HUES64 (cell line): ENCODE results near the gene SH3TC1.

Source experiments
- H3K27ac ChIP-seq: 2 replicates; pipeline ENCODE4 v1.7.0; 2013; ENCODE audit warnings: low read depth, low read length, inconsistent platforms
- H3K27me3 ChIP-seq: 2 replicates; pipeline ENCODE4 v1.6.1; 2013; ENCODE audit warnings: mild to moderate bottlenecking, low read length; ENCODE audit not compliant: insufficient read depth
- H3K36me3 ChIP-seq: 2 replicates; pipeline ENCODE4 v1.6.1; 2013; ENCODE audit warnings: mild to moderate bottlenecking, low read length; ENCODE audit not compliant: insufficient read depth
- H3K4me1 ChIP-seq: 2 replicates; pipeline ENCODE4 v1.6.1; 2013; ENCODE audit warnings: mild to moderate bottlenecking, low read length, moderate library complexity; ENCODE audit not compliant: insufficient read depth
- H3K4me3 ChIP-seq: 2 replicates; pipeline ENCODE4 v1.5.1; 2013; ENCODE audit warnings: mild to moderate bottlenecking, low read length, moderate library complexity
- H3K9ac ChIP-seq: 2 replicates; pipeline ENCODE4 v1.6.1; 2013; ENCODE audit warnings: mild to moderate bottlenecking, low read depth, low read length
- H3K9me3 ChIP-seq: 2 replicates; pipeline ENCODE4 v1.6.1; 2013; ENCODE audit warnings: low read depth, low read length; ENCODE audit not compliant: insufficient read depth
- WGBS: fragments of 150-250, 120-280 bp; methylation state at CpG from one replicate; pipeline ENCODE4 v1.1.7; 2013; ENCODE audit warnings: missing lambda C conversion rate; 5-methylcytosine and 5-hydroxymethylcytosine counted together

The SH3TC1 gene

DNA sequence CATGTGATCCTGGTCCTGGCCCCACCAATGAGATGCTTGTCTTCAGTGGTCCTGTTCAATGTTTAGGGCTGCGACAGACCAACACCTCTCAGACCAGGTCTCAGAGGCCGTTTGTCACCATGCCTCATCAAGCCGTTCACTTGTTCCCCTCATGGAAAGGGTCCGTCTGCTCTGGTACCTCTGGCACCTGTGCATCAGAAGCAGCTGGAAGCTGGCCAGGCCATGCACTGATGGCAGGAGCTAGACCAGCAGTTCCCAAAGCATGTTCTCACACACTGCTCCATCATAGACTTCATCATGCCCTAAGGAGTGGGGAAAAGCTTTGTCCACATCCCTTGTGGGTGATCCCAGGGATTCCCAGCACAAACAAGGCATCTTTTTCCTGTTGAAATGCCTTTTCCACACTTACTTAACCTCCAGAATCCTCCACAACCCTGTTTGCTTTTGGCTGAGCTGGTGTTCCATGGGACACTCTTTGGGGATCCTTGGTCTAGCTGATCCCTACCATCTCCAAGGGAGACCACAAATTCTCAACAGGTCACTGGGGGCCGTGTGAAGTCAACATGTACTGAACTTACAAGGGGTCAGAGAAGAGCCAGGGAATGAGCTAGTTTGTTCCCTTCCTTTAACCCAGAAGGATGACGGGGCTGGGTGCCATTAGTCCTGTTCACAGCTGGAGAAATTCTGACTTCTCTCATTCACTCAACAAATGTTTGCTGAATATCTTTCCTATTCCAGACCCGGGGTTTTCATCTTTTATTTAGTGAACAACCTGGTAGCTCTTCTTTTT is 21.8 kb downstream of the SH3TC1 start:
- no peak overlapping the region for H3K27ac ChIP-seq
- no peaks in the 10 kb centered on the region for H3K27me3 ChIP-seq
- peaks cover 10% of the 10 kb centered on the region; the same call in 1 of the 2 replicates for H3K4me1 ChIP-seq
- H3K9me3 ChIP-seq: no peaks in the 10 kb centered on the region
- H3K9ac ChIP-seq: no peak overlapping the region
- no peak overlapping the region for H3K4me3 ChIP-seq
- no peaks in the 10 kb centered on the region for H3K36me3 ChIP-seq
- WGBS: 93% methylated on average over 7 of the region's 7 CpGs

DNA sequence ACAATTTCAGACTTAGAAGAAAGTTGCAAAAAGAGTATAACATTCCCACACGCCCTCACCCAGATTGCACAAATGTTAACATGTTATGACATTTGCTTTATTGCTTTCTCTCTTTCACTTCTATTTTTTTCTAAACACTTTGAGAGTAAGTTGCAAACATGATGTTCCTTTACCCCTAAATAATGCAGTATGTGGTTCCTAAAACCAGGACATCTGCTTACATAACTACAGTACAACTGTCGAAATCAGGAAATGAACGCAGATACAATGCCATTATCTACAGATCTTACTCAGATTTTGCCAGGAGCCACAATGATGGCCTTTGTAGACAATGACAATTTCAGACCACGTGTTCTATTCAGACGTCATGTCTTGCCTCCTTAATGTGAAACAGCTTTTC is 22.4 kb downstream of the SH3TC1 start:
- no peaks in the 10 kb centered on the region for H3K36me3 ChIP-seq
- H3K9ac ChIP-seq: no peak overlapping the region
- H3K27me3 ChIP-seq: no peaks in the 10 kb centered on the region
- no peaks in the 10 kb centered on the region for H3K9me3 ChIP-seq
- H3K27ac ChIP-seq: no peak overlapping the region
- H3K4me3 ChIP-seq: no peak overlapping the region
- 92% methylated on average over 5 of the region's 5 CpGs for WGBS
- peaks cover 16% of the 10 kb centered on the region; the same call in 1 of the 2 replicates for H3K4me1 ChIP-seq

DNA sequence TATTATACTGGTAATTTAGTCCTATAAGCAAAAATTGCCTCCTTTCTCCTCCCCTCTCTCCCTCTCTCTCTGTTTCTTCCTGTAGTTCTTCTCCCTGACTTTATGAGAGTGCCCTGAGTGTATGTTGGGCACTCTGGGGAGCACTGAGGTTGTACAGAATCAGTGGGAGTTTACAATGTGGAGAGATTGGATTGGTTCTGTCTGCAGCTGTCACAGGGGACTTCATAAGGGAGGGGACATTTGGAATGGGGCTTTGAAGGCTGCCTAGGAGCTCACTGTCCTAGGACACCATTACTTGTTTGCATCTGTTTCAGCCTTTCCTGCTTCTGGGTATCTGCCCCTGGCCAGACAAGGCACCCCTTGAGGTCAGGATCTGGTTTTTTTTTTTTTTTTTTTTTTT is 22.9 kb downstream of the SH3TC1 start:
- no peak overlapping the region for H3K9ac ChIP-seq
- no peak overlapping the region for H3K4me3 ChIP-seq
- no peaks in the 10 kb centered on the region for H3K36me3 ChIP-seq
- H3K27me3 ChIP-seq: no peaks in the 10 kb centered on the region
- H3K4me1 ChIP-seq: peaks cover 18% of the 10 kb centered on the region; the same call in 1 of the 2 replicates
- H3K9me3 ChIP-seq: no peaks in the 10 kb centered on the region
- H3K27ac ChIP-seq: no peak overlapping the region

DNA sequence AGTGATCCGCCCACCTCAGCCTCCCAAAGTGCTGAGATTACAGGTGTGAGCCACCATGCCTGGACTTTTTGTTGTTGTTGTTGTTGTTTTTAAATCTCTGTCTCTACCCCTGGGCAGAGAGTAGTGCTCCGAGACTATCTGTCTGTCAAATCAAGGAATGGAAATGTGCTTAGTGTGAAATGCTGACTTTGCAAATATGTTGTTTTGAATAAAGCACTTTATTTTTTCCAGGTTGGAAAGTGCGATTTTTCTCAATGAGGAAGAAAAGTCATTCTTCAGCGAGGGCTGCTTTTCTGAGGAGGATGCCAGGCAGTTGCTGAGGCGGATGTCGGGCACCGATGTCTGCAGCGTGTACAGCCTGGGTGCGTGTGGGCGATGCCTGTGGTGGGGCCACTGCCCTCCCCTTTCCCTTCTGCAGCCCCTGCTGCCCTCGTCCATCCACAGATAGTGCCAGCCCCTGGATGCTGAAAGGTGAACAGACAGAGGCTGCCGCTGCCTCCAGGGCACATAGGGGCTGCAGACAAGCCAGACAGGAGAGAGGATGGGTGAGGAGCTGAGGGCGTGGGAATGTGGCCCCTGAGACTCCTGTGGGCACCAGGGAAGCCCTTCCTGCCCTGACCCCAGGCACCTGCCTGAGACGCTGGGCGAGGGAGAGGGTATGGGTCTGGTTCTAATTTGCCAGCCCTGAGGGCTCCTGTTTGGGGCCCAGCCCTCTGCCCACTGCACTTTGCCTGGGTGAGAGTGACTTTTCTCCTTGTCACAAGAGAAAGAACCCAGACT is 23.7 kb downstream of the SH3TC1 start:
- Histone ChIP-seq H3K27ac (no peak overlapping the region), H3K9ac (no peak overlapping the region), H3K36me3 (no peaks in the 10 kb centered on the region), H3K4me3 (no peak overlapping the region), H3K4me1 (peaks cover 18% of the 10 kb centered on the region; the same call in 1 of the 2 replicates), H3K9me3 (no peaks in the 10 kb centered on the region), H3K27me3 (no peaks in the 10 kb centered on the region)
- WGBS: 93% methylated on average over 15 of the region's 15 CpGs

DNA sequence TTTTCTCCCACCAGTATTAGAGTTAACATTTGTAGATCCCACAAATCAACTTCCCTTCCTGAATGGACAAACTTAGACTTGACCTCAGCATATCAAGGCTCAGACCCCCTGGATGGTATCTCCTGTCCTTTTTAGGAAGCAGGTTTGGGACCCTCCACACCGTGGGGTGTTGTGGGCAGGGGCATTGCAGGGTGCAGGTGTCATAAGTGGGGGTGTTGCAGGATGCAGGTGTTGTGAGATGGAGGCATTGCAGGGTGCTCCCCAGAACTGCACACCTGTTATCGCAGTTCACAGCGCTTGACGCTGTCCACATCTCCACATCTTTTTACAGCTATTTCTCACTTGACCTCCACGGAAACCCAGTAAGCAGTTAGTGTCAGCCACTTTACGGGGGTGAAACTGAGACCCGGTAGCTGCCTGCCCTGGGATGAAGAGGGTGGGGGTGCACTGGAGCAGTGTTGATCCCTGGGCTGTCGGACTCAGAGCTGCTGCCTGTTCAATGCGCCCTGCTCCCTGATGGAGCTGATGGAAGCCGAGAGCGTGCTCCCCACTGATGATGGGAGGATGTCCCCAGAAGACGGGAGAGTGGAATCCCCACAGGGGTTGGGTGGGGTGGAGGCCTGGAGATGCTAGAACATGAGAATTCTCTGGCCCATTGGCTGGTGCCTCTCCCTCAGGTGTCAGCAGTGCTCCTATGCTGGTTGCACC is 25.3 kb downstream of the SH3TC1 start:
- no peaks in the 10 kb centered on the region for H3K27me3 ChIP-seq
- no peak overlapping the region for H3K9ac ChIP-seq
- 93% methylated on average over 12 of the region's 12 CpGs for WGBS
- no peak overlapping the region for H3K27ac ChIP-seq
- H3K36me3 ChIP-seq: no peaks in the 10 kb centered on the region
- H3K4me3 ChIP-seq: no peak overlapping the region
- peaks cover 18% of the 10 kb centered on the region; the same call in 1 of the 2 replicates for H3K4me1 ChIP-seq
- no peaks in the 10 kb centered on the region for H3K9me3 ChIP-seq

DNA sequence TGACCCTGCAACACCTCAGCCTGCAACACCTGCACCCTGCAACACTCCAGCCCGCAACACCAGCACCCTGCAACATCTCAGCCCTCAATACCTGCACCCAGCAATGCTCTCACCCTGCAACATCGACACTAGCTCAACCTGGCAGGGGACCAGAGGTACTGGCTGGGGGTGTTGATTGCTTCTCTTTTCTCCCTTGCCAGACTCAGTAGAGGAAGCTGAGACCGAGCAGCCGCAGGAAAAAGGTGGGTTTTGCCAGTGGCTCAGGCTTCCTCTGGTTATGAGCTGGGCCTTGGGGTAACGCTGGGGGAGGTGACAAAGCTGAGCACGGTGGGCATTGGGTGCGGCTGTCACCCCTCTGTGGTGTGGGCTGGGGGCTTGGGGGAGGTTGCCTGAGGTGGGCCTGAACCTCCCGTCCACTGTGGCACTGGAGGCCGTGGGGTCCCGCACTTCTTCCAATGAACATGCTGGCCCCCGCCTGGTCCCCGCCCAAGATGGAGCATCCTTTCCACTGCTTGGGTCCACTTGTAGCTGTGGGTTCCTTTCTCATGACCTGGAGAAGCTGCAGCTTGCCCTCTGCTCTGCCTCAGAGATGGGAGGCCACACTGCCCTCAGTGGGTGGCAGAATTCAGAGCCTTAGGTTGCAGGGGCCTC is 26.0 kb downstream of the SH3TC1 start:
- Histone ChIP-seq H3K27me3 (no peaks in the 10 kb centered on the region), H3K4me1 (peaks cover 18% of the 10 kb centered on the region; the same call in 1 of the 2 replicates), H3K9ac (peak overlapping the region; percentile 5; the same call in 1 of the 2 replicates), H3K27ac (peak overlapping the region; percentile 58; the same call in 1 of the 2 replicates), H3K4me3 (no peak overlapping the region), H3K36me3 (no peaks in the 10 kb centered on the region), H3K9me3 (no peaks in the 10 kb centered on the region)
- WGBS: 85% methylated on average over 12 of the region's 12 CpGs

DNA sequence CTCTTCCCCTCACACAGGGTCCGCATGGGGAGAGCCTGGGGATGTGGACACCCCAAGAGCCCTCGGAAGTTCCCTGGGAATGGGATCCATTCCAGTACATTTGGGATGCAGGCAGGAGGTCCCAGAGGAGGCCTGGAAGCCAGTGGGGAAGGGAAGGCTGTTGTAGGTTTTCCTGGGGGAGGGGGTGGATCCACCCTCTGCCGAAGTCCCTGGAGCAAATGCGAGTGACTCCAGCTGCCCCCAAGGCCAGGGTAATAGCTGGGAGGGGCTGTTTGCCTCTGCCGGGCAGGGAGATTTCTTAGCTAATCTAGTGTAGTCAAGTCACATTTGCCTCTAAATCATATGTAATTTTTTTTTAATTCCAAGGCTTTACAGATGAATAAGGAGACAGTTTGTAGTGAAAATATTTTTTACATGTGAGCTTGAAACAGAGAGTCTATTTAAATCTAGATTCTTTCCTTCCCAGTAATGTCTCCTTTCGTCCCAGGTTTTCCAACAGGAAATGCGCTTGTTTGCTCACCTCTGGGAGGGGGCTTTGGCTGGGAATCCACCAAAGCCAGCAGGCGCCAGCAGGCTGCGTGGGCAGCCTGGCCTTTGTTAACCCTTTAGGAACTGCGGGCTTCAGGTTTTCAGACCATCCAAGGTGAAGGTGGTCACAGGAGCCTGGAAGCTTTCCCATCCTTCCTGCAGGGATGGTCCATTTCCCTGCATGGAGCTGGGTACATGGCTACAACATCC is 26.8 kb downstream of the SH3TC1 start:
- Histone ChIP-seq H3K4me1 (peaks cover 18% of the 10 kb centered on the region; the same call in 1 of the 2 replicates), H3K36me3 (no peaks in the 10 kb centered on the region), H3K9me3 (no peaks in the 10 kb centered on the region), H3K4me3 (no peak overlapping the region), H3K27me3 (no peaks in the 10 kb centered on the region), H3K9ac (peak overlapping the region; percentile 5; the same call in 1 of the 2 replicates), H3K27ac (peak overlapping the region; percentile 58)
- WGBS: 16% methylated on average over 9 of the region's 10 CpGs

DNA sequence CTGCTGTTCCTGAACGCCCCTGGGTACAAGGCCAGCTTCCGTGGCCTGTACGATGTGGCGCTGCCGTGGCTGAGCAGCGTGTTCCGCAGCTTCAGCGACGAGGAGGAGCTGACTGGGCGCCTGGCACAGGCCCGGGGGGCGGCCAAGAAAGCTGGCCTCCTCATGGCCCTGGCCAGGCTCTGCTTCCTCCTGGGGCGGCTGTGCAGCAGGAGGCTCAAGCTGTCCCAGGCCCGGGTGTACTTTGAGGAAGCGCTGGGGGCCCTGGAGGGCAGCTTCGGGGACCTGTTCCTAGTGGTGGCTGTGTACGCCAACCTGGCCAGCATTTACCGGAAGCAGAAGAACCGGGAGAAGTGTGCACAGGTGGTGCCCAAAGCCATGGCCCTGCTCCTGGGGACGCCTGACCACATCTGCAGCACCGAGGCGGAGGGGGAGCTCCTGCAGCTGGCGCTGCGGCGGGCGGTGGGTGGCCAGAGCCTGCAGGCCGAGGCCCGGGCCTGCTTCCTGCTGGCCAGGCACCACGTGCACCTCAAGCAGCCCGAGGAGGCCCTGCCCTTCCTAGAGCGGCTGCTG is 28.2 kb downstream of the SH3TC1 start:
- Histone ChIP-seq H3K36me3 (no peaks in the 10 kb centered on the region), H3K9me3 (no peaks in the 10 kb centered on the region), H3K4me3 (no peak overlapping the region), H3K27me3 (no peaks in the 10 kb centered on the region), H3K4me1 (peaks cover 18% of the 10 kb centered on the region; the same call in 1 of the 2 replicates), H3K9ac (no peak overlapping the region), H3K27ac (no peak overlapping the region)
- 93% methylated on average over 31 of the region's 31 CpGs for WGBS

DNA sequence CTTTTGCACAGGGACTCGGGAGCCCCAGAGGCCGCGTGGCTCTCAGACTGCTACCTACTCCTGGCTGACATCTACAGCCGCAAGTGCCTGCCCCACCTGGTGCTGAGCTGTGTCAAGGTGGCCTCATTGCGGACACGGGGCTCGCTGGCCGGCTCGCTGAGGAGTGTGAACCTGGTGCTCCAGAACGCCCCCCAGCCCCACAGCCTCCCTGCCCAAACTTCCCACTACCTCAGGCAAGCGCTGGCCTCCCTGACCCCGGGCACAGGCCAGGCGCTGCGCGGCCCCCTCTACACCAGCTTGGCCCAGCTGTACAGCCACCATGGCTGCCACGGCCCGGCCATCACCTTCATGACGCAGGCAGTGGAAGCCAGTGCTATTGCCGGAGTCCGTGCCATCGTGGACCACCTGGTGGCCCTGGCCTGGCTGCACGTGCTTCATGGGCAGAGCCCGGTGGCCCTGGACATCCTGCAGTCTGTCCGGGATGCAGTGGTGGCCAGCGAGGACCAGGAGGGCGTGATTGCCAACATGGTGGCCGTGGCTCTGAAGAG is 28.8 kb downstream of the SH3TC1 start:
- Histone ChIP-seq H3K4me3 (no peak overlapping the region), H3K27me3 (no peaks in the 10 kb centered on the region), H3K9ac (no peak overlapping the region), H3K36me3 (no peaks in the 10 kb centered on the region), H3K27ac (no peak overlapping the region), H3K4me1 (peaks cover 18% of the 10 kb centered on the region; the same call in 1 of the 2 replicates), H3K9me3 (no peaks in the 10 kb centered on the region)
- 94% methylated on average over 27 of the region's 27 CpGs for WGBS
